Endothelial cell of hepatic sinusoid (primary cell): ENCODE measurements around the gene FNDC5.

Experiments used
- in situ Hi-C: cut with HindIII; loops from 2 replicates; pipeline ENCODE4 v1.10.0; 2017; ENCODE audit warnings: low sequenced_read_pairs

FNDC5 gene

DNA sequence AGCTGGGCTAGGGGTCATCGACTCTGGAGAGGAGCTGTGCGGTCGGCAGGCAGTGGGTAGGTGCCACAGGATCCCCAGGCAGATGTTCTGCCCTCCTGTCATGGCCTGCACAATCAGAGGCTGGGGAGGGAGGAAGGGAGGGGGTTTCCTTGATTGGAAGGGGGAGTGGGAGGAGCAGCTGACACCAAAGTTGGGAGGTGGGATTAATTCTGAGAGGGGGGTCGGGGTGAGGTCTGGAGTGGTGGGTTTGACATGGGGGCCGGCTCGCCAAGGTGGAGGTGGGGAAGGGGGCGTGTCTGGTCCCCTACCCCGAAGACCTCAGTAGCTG, 14.9 kb upstream of the FNDC5 start:
- in situ Hi-C loops, result no loop called here

DNA sequence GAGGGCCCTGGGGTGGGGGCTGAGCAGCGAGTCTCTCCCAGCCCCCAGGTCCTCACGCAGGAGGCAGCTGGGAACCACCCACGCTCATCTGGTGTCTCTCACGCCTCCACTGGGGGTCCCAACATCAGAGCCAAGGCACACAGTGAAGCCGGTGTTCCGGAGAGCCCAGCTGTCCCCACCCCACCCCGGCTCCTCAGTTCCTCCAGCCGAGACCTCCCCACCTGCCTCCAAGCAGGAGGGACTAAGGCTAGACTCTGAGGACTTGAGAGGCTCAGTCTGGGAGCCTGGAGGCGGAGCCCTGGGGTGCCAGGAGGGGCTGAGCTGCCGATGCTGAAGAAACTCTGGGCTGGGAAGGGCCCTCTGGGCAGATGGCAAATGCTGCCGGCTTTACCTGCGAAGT, 14.0 kb upstream of the FNDC5 start:
- in situ Hi-C loops, result no loop called here

DNA sequence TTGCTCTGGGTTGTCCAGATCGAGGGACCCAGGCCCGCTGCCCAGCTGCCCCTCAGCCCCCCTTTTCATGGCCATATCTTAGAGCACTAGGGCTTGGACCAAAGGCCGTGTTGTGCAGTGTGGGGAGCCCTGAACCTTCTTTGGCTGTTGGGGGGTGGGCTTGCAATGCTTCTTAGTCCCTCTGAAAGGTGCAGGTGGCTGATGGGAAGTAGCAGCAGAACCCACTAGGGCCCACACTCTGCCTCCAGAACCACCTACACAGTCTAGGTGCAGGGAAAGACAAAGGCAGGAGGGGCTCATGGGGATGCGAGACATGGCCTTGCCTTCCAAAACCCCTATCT, 13.3 kb upstream of the FNDC5 start:
- in situ Hi-C loops, result no loop called here

DNA sequence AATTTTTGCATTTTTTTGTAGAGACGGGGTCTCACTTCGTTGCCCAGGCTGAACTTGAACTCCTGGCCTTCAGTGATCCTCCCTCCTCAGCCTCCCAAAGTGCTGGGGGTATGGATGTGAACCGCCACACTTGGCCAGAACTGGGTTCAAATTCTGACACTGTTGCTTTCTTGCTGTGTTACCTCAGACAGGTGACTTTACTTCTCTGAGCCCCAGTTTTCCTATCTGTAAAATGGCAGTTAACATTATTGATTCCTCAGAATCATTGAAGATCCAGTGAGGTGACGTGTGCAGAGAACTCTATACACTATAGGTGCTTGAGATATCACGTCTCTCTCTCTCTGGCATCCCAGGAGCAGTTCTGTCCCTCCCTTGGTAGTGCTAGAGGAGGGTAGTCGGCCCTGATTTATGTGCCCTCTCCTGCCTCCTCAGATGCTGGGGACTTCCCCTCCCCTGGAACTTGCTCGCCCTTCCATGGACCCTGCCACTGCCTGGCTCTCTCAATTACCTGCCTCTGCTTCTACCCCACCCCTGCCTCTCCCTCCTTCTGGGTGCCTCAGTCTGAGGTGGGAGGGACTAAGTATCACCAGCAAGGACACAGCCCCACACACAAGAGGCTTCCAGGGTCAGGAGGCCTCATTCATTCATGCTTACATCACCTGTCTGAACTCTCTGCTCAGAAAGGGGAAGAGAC, 12.8 kb upstream of the FNDC5 start:
- in situ Hi-C loops, result no loop called here

DNA sequence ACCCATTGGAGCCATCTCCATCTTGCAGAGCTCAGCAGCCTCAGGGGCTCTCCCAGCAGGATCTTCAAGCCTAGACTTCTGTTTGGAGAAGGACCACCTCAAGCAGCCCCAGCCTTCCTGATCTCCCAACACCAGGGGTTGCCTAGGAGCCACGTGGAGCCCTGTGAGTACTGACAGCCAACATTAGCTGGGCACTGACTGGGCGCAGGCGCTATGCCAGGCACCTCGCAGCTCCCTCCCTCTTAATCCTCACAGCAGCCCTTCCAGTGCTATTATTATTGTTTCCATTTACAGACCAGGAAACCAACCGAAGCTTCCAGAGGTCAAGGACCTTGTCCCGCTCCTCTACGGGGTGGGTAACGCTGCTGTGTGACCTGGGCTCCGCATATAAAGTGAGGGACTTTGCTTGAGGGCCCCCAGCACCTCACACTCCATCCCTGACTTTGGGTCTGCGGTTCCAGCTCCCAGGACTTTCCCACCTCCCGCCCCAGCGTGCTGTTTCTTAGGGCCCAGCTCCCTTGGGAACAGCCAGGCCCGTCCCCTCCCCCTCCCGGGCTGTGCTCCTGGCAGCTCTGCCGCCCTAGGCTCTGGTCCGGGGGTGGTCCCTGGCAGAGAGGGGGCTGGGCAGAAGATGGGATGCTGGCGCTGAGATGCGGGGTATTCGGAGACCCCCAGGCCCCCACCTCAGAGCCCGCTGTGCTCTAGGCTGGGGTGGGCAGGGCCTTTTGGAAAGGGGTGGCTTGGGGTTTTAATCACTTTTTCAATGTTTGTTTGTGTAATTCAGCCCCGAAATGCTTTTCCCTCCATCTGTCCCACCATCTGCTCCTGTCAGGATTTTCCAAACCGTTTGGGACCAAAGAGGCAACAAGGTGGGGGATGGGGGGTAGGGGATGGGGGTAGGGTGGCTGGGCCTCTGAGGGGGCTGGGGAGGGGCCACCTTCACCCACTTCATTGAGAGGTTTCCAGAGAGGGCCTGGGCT, 11.4 kb upstream of the FNDC5 start:
- in situ Hi-C loops, result no loop called here

DNA sequence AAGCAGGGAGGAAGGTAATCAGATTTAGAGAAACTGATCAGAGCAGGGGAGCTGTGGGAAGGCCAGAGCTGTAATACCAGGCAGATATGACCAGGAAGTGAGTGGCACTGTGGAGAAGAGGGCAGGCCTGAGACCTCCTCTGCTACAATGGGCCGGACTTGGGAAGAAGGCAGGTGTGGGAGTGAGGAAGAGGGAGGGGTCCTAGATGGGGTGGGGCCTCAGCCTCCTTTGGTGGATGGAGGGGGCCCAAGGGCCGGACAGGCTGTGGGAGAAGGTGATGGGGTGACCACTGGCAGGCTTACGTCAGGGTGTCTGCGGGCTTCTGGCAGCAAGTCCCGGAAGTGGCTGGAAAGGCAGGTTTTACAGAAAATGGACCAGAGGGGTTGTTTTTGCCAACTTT, 10.6 kb upstream of the FNDC5 start:
- in situ Hi-C loops, result no loop called here

DNA sequence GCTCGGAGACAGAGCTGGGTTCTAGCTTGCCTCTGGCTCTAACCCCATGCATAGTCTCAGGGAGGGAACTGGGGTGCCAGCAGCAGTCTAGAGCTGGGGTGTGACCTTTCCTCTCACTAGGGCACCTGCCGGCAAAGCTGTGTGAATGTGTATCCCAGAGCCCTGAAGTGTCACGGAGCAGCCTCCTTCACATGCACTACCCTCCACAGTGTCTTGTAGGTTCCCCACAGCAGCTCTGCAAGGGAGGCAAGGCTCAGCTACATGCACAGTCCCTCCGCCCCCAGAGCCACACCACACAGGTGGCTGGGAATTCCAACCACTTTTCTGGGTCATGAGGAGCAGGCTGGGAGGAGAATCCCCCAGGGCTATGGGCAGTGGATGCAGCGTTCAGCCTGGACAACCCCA, 7.9 kb upstream of the FNDC5 start:
- in situ Hi-C loops, result loop anchor here (5.0 kb wide), 1 partner anchor 39 kb away; no protein-coding TSS in a partner anchor

DNA sequence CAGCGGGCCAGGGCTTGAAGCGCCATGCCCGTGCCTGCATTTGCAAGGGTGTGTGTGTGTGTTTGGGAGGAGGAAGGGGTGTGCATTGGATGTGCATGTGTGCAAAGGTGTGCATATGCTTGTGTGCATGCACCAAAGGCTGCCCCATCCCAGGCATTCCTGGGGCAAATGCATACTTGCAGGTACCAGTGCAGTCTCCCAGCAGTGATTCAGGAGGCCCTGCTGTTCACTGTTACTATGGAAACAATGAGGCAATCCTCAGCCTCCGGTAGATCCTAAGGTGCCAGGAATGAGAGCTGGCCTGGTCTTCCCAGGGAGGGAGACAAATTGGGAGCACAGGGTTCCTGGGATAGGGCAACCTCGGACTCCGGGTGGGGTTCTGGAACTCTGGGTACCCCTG, 7.5 kb upstream of the FNDC5 start:
- in situ Hi-C loops, result loop anchor here (5.0 kb wide), 1 partner anchor 39 kb away; no protein-coding TSS in a partner anchor

DNA sequence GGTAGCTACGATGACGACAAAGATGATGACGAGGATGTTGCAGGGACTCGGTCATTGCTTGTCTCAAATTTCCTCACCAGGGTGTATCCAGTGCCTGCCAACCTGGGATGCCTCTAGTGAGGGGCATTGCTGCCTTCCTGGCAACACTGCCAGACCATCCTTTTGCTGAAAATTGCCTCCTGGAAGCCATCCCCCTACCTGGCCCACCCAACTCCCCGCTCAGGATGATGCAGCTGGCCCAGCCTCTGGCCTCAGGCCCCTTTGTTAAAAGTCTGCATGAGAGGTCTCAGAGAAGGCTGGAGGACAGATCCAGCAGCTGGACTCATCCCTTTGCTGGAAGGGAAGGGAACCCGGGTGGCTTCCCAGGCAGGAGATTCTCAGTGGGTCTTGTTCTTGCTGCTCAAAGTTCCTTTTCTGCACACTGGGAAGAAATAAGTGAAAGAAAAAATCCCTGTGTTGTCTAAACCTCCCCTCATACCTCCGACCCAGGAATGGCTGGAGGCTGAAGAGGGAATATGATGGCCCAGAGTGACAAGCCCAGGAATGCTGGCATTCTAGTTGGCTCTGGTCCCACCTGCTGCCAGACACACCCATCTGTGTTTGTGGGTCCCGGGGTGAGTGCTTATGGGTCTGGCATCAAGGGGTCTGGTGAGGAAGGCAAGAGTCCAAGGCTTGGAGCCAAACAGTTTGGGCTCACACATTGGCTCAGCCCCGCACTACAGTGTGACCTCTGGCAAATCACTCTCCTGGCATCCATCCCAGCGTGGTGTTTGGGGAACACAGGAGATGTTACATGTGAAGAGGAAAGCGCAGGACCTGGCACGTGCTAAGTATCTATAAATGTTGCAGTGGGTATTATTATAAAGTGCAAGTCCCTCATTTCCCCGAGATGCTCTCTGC, 6.7 kb upstream of the FNDC5 start:
- in situ Hi-C loops, result loop anchor here (5.0 kb wide), 1 partner anchor 40 kb away; no protein-coding TSS in a partner anchor

DNA sequence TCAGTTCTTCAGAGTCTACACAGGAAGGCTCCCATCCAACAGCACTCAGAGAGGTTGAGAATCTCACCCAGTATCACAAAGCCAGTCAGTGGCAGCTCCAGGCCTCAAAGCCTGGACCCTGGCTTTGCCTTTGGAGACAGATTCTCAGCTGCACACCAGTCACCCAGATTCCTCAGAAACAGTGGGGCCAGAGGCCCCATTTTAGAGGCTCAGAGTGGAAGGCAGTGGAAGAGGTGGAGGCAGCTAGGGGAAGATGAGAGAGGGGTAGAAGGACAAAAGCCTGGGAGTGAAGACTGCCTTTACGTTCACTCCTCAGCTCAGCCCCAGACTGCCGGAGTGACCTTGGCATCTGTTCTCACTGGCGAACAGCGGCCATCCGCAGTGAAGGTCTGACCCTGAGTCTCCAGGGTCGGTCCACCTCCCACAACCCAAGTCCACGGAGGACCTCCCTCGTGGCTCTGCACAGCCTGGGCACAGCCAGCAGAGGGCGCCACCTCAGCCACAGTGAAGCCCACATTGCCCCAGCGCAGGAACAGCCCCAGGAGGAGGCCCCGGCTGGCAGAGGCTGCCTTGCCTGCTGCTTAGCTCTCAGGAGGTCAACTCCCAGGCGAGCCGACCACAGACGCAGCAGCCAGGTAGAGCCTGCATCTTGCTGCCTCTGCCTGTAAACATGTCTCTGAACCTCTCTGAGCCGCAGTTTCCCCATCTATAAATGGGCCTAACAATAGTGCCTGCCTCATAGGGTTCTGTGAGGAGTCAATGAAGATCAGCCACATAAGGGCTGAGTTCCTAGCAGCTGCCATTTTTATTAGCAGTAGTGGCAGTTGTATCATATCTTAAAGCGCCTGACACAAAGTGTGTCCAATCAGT, 5.9 kb upstream of the FNDC5 start:
- in situ Hi-C loops, result loop anchor here (5.0 kb wide), 1 partner anchor 41 kb away; no protein-coding TSS in a partner anchor

DNA sequence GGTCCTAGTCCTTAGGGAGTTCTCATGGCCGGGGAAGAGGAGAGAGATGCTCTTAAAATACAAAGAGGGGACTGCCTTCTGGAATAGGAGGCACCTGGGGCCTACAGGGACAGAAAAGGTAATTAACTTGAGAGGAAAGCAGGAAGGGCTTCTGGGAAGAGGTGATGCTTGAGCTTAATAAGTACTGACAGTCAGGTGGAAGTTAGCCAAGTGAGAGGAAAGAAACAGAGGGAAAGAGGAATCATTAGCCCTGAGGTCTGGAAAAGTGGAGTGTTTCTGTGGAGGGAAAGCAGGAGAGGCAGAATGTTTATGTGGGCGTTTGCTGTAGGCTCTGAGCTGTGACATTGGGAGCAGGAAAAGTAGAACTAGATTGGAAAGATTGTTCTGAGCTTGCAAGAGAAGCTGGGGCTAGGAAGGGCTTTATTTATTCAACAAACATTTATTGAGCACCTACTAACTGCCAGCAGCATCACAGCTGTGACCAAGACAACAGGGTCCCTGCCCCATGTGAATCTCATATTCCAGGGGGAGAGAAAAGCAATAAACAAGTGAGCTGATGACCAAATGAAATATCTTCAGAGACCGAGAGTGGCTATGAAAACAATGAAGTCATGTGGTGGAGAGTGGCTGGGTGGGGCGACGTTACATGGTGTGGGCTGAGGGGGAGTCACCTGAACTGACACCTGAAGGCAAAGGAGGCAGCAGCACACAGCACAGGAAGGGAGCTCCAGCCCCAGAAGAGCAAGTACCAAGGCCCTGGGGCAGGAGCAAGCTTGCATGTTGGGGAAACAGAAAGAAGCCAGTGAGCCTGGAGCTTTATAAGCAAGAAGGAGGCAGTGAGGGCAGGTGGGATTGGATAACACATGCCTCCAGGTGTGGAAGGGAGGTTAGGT, 4.4 kb upstream of the FNDC5 start:
- in situ Hi-C loops, result loop anchor here (5.0 kb wide), 1 partner anchor 42 kb away; no protein-coding TSS in a partner anchor

DNA sequence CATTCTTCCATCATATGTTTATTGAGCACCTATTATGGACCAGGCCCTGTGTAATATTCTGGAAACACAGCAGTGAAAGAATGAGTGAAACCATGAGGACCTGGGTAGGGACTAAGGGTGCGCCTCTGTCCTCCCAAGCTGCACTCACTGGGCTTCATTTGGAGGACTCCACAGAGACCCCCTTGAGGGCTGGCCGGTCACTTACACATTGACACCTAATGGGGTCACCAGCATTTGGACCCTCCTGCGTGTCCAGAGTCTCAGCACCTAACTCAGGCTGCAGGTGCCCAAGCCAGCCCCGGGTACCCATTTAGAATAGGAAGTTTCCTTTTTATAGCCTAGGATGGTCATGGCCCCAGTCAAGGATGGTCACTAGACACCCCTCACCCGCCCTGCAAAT, 2.8 kb upstream of the FNDC5 start:
- in situ Hi-C loops, result no loop called here

DNA sequence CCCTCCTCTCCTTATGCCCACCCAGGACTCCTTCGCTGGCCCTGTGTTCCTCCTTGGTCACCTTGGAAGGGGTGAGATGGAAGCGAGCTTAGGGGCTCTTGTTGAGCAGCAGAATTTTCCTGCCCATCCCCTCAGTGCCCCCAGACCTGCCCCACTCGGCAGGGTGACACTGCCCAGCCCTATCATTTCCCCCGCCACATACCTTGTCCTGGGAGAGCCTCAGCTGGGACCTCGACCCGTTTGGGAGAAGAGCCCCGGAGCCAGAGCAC, 1.4 kb upstream of the FNDC5 start:
- in situ Hi-C loops, result no loop called here

DNA sequence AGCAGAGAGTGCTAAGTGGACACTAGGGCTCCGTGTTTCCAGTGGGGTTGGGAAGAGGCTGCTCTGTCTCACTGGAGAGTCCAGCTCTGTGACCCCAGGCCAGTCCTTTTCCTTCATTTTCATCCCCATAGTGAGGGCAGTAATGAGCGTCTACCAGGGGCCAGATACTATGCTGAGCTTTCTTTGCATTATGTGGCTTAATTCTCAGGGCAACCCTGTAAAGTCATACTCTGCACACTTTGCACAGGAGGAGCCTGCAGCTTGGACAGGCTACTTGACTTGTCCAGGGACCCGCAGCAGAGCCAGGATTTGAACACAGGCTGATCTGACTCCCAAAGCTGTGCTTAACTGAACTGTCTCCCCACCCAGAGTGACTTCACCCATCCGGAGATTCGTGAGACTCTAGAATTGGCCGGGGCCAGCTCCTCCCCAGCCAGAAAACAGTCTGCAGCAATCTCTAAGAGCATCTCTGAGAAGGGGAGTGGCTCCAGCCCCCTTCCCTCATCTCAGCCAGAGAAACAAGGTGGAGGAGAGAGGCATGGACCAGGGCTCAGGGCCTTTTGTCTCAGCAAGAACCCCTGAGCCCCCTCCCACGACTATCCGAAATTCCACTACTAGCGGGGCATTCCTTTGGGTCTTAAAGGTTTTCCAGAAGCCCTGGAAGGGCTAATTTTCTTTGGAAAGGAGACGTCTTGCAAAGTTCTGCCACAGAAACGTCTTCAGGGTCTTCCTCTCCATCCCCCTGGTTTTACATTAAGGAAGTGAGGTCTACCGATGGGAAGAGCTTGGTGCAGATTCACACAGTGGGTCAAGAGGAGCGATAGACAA, 866 bp upstream of the FNDC5 start:
- in situ Hi-C loops, result no loop called here

DNA sequence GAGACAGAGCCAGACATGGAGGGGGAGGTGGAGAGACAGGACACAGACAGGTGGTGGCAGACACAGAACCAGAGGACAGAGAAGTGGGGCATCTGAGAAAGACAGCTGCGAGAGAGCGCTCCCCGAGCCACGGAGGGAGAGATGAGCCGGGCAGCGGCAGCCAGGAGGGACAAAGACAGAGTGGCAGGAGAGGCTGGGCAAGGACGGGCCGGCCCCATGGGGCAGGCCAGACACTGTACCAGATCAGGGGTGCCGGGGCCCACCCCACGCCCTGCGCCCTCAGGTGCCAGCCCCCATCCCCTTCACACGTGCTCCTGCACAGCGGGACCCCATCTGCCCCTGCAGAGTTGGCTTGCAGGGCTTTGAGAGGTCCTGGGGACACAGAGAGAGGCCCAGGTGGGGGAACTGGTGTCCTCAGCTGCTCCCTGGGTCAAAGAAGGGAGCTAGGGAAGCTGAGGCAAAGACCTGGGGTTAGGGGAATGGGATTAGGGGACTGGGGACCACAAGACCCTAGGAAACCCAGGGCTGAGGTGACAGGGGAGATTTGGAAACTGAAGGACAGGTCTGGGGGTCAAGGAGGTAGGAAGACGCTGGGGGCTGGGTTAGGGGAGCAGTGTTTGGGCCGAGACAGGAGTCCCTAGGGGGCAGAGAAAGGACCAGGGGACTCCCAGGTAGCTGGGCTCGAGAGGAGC, 643 bp downstream of the FNDC5 start:
- in situ Hi-C loops, result no loop called here

DNA sequence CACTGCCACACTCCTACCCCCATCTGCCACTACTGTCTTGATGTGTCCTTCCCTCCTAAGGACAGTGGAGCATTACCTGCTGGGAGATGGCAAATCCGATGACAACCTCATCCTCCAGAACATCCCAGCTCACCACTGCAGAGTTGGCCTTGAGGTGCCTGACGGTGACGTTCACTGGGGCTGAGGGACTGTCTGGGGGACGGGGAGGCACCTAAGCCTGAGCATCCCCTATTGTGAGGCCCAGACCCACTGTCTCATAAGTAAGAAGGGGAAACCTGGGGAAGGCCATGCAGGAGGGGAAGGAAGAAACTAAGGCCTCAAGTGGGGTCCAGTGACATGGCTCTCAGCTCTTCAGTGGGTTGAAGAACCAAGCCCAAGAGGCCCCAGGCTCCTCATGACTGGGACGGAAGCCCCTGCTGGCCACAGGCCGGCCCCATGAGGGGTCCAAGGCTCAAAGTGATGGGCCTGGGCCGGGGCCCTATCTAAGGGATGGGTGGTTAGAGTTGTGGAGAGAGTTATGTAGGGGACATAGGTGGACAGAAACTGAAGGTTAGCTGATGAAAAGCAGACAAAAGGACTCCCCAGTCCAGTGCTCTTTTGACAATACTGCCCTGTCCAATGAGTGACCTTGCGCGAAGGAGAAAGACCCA, 1.8 kb downstream of the FNDC5 start:
- in situ Hi-C loops, result no loop called here

DNA sequence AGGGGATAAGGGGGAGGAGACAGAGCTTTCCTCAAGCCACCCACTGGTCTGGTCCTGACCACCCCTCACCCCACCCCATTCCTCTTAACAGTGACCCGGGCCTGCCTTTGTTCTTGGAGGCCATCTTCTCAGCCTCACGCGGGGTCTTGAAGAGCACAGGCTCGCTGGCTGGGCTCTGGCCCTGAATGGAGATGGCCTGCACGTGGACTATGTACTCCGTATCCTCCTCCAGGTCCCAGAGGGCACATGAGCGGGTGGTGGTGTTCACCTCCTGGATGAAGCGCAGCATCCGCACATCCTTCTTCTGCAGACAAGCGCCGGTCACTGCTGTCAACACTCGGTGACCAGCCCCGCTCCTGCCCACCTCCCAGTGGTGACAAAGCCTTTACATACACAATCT, 2.6 kb downstream of the FNDC5 start:
- in situ Hi-C loops, result no loop called here
